ENCODE data around the gene TAS1R2. TPM values are rescaled to one million over a fixed set of nuclear protein-coding genes. Genes with fewer than 3 reads are reported as not detected.

Gene TAS1R2
- total RNA-seq, 3 donors from 2014 or later (not counting 1 experiment from before 2014, with no cell fraction given): not detected

DNA sequence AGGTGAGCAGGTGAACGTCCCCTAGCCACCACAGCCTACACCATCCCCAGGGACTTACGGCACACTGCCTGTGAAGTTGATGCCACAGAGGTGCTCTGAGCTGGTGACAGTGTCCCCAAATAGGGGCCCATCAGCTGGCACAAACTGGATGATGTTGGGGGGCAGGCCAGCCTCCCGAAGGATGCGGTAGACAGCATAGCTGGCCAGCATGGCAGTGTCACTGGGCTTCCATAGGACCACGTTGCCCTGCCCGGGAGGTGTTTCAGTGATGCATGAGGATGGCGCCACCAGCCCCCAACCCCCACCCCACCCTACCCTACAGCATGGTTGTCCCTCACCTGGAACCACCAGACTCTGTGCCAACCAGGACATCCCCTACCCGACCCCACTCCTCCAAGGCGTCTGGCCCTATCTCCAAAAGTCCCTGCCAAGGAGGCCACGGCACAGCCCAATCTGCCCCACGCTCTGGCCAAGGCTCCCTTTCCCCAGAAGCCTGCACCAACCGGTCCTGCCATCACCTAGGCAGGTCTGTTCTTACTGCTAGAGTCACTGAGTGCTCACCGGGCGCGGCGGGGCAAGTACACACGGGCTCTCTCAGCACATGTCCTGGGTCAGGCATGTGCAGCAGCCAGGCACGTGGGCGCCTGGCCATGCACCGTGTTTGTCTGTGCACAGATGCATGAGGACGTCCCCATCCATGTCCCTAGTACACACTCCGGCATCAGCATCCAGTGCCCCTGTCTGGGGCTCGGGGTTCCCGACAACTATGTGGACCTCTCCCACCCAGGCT is 22.4 kb upstream of the TAS1R2 start:
- TF ChIP-seq, protein P1, sequence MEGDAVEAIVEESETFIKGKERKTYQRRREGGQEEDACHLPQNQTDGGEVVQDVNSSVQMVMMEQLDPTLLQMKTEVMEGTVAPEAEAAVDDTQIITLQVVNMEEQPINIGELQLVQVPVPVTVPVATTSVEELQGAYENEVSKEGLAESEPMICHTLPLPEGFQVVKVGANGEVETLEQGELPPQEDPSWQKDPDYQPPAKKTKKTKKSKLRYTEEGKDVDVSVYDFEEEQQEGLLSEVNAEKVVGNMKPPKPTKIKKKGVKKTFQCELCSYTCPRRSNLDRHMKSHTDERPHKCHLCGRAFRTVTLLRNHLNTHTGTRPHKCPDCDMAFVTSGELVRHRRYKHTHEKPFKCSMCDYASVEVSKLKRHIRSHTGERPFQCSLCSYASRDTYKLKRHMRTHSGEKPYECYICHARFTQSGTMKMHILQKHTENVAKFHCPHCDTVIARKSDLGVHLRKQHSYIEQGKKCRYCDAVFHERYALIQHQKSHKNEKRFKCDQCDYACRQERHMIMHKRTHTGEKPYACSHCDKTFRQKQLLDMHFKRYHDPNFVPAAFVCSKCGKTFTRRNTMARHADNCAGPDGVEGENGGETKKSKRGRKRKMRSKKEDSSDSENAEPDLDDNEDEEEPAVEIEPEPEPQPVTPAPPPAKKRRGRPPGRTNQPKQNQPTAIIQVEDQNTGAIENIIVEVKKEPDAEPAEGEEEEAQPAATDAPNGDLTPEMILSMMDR (IDR thresholded peaks at IDR 0.05): no peak
- Mint-ChIP-seq H3K4me1 (no peaks in the 10 kb centered on the region), H3K27me3 (ENCODE audit: low read depth in 2 of 2) (no peaks in the 10 kb centered on the region), H3K9me3 (no peaks in the 10 kb centered on the region), H3K36me3 (no peaks in the 10 kb centered on the region), H3K27ac (no peak overlapping the region), H3K4me3 (no peak overlapping the region)
- intact Hi-C loops (cut with micrococcal nuclease): no loop called here
- Histone ChIP-seq H3K36me3 (ENCODE audit: control insufficient read depth, insufficient read depth, low read length) (no peaks in the 10 kb centered on the region), H3K27me3 (ENCODE audit: control insufficient read depth, insufficient read depth, low read length) (no peaks in the 10 kb centered on the region), H3K9me3 (ENCODE audit: control insufficient read depth, insufficient read depth, low read length) (no peaks in the 10 kb centered on the region), H3K4me1 (ENCODE audit: control insufficient read depth, insufficient read depth, low read length) (no peaks in the 10 kb centered on the region), H3K4me3 (ENCODE audit: low read length) (no peak overlapping the region), H3K27ac (ENCODE audit: low read length) (no peak overlapping the region)
- WGBS (ENCODE audit: insufficient coverage): 95% methylated on average over 24 of the region's 24 CpGs
- ATAC-seq: no peak
- DNase-seq: no peak

DNA sequence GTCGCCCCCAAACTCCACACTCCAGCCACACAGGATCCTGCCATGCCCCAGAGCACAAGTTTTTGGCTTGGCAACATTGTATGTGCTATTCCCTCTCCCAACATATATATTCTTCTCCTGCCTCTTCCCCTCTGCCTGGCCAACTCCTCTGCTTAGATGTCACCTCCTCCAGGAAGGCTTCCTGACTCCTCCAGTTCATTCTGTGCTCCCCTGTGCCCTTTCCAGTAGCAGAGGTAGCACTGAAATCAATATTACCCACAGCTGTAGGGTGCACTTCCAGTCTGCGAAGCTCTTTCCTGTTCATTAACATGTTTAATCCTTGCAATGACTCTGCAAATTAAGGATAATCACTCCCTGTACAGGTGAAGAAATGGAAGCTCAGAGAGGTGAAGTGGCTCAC is 21.7 kb upstream of the TAS1R2 start:
- ATAC-seq (no peak), DNase-seq (no peak)
- H3K27me3 Mint-ChIP-seq (ENCODE audit: low read depth in 2 of 2): no peaks in the 10 kb centered on the region
- H3K9me3 Mint-ChIP-seq: no peaks in the 10 kb centered on the region
- TF ChIP-seq, protein P1 (IDR thresholded peaks at IDR 0.05): no peak
- no peak overlapping the region for H3K27ac ChIP-seq (ENCODE audit: low read length)
- no peak overlapping the region for H3K4me3 ChIP-seq (ENCODE audit: low read length)
- no peaks in the 10 kb centered on the region for H3K9me3 ChIP-seq (ENCODE audit: control insufficient read depth, insufficient read depth, low read length)
- WGBS (ENCODE audit: insufficient coverage): 87% methylated on average over 2 of the region's 2 CpGs
- intact Hi-C loops (cut with micrococcal nuclease): no loop called here
- H3K4me3 Mint-ChIP-seq: no peak overlapping the region
- no peaks in the 10 kb centered on the region for H3K36me3 Mint-ChIP-seq
- H3K36me3 ChIP-seq (ENCODE audit: control insufficient read depth, insufficient read depth, low read length): no peaks in the 10 kb centered on the region
- H3K27me3 ChIP-seq (ENCODE audit: control insufficient read depth, insufficient read depth, low read length): no peaks in the 10 kb centered on the region
- H3K4me1 Mint-ChIP-seq: no peaks in the 10 kb centered on the region
- H3K4me1 ChIP-seq (ENCODE audit: control insufficient read depth, insufficient read depth, low read length): no peaks in the 10 kb centered on the region
- H3K27ac Mint-ChIP-seq: no peak overlapping the region

DNA sequence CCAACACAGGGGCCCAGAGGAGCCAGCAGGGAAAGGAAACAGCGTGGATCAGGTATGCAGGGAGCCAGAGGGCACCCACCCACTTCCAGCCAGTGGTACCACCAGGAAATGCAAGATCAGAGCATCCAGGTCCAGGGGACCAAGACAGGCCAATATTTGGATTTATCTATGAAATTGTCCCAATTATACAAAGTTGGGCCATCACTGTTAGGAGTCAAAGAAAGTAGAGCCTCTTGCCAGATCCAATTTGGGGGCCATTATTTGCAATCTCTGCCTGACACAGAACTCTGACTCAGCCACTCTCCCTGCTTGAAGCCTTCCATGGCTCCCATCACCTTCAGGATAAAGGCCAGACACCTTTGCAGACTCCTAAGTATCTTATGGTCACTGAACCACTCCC is 21.1 kb upstream of the TAS1R2 start:
- no peaks in the 10 kb centered on the region for H3K9me3 Mint-ChIP-seq
- TF ChIP-seq, protein P1 (IDR thresholded peaks at IDR 0.05): no peak
- 78% methylated on average over 1 of the region's 1 CpG for WGBS (ENCODE audit: insufficient coverage)
- no peak overlapping the region for H3K27ac ChIP-seq (ENCODE audit: low read length)
- no peaks in the 10 kb centered on the region for H3K27me3 ChIP-seq (ENCODE audit: control insufficient read depth, insufficient read depth, low read length)
- no peak for DNase-seq
- H3K4me1 Mint-ChIP-seq: no peaks in the 10 kb centered on the region
- H3K36me3 ChIP-seq (ENCODE audit: control insufficient read depth, insufficient read depth, low read length): no peaks in the 10 kb centered on the region
- intact Hi-C loops (cut with micrococcal nuclease): no loop called here
- no peaks in the 10 kb centered on the region for H3K9me3 ChIP-seq (ENCODE audit: control insufficient read depth, insufficient read depth, low read length)
- no peak overlapping the region for H3K4me3 Mint-ChIP-seq
- no peaks in the 10 kb centered on the region for H3K27me3 Mint-ChIP-seq (ENCODE audit: low read depth in 2 of 2)
- H3K27ac Mint-ChIP-seq: no peak overlapping the region
- no peak for ATAC-seq
- no peaks in the 10 kb centered on the region for H3K36me3 Mint-ChIP-seq
- no peak overlapping the region for H3K4me3 ChIP-seq (ENCODE audit: low read length)
- H3K4me1 ChIP-seq (ENCODE audit: control insufficient read depth, insufficient read depth, low read length): no peaks in the 10 kb centered on the region

All from natural killer cell (primary cell).